IMR-90 (cell line): ENCODE data around the gene CLK3. TPM values are rescaled to one million over a fixed set of nuclear protein-coding genes. Genes with fewer than 3 reads are reported as not detected.

ENCODE experiments used
- ATAC-seq: fragments of 200-7000 bp; cut with Tn5 transposase; 2 replicates; pipeline ENCODE4 v1.9.1; 2020; ENCODE audit warnings: low read depth, mild to moderate bottlenecking, moderate library complexity
- BruUV-seq: library from RNA; stranded (reverse); fragments of 400-500 nt; replicated peaks from 2 replicates; lab custom pipeline; 2021; lab: Mats Ljungman, UMichigan
- CTCF ChIA-PET: fragments of 300-600 bp; formaldehyde crosslinking; extraction: SDS; loops from one replicate; lab custom pipeline; 2021; ENCODE audit warnings: antibody characterized with exemption; lab: Yijun Ruan, JAX
- POLR2A ChIA-PET: fragments of 300-600 bp; sonication (Branson Sonifier 250); formaldehyde crosslinking; loops from one replicate; lab custom pipeline; 2022; ENCODE audit warnings: antibody characterized with exemption; ENCODE audit not compliant: unreplicated experiment; lab: Charles Lee
- DNase-seq: peaks from one replicate; pipeline ENCODE4 v3.0.0; 2013
- H2AFZ ChIP-seq: replicated peaks from 2 replicates; pipeline ENCODE3; 2013; ENCODE audit warnings: low read length, mild to moderate bottlenecking; ENCODE audit not compliant: poor library complexity
- H2AK5ac ChIP-seq: 2 replicates; pipeline ENCODE4 v1.6.1; 2013; ENCODE audit warnings: low read depth, low read length, inconsistent platforms
- H2AK9ac ChIP-seq: replicated peaks from 2 replicates; pipeline ENCODE3; 2013; ENCODE audit warnings: mild to moderate bottlenecking, low read depth, low read length, moderate library complexity; ENCODE audit not compliant: poor library complexity
- H2BK120ac ChIP-seq: 2 replicates; pipeline ENCODE4 v1.6.1; 2013; ENCODE audit warnings: low read depth, low read length, inconsistent platforms
- H2BK15ac ChIP-seq: 3 replicates; pipeline ENCODE4 v1.6.1; 2013; ENCODE audit warnings: low read depth, low read length, inconsistent platforms
- H2BK20ac ChIP-seq: 2 replicates; pipeline ENCODE4 v1.6.1; 2013; ENCODE audit warnings: low read depth, mild to moderate bottlenecking, inconsistent platforms, low read length, moderate library complexity
- H2BK5ac ChIP-seq: 2 replicates; pipeline ENCODE4 v1.6.1; 2013; ENCODE audit warnings: mild to moderate bottlenecking, low read depth, low read length, inconsistent platforms; ENCODE audit not compliant: poor library complexity, severe bottlenecking
- H3K14ac ChIP-seq: replicated peaks from 2 replicates; pipeline ENCODE4 v1.6.1; 2013; ENCODE audit warnings: low read depth, low read length, inconsistent platforms
- H3K18ac ChIP-seq: 2 replicates; pipeline ENCODE4 v1.6.1; 2013; ENCODE audit warnings: low read depth, low read length, control low read depth
- H3K23ac ChIP-seq: 2 replicates; pipeline ENCODE4 v1.6.1; 2013; ENCODE audit warnings: low read depth, low read length, inconsistent platforms
- H3K27ac ChIP-seq: 2 replicates; pipeline ENCODE4 v1.5.1; 2013; ENCODE audit warnings: mild to moderate bottlenecking, control low read depth, low read length; ENCODE audit not compliant: insufficient read depth
- H3K27me3 ChIP-seq: 2 replicates; pipeline ENCODE4 v1.6.1; 2013; ENCODE audit warnings: low read length; ENCODE audit not compliant: control insufficient read depth, insufficient read depth
- H3K36me3 ChIP-seq: 2 replicates; pipeline ENCODE4 v1.6.1; 2013; ENCODE audit warnings: low read length, mixed read lengths; ENCODE audit not compliant: control insufficient read depth, insufficient read depth
- H3K4ac ChIP-seq: 2 replicates; pipeline ENCODE4 v1.6.1; 2013; ENCODE audit warnings: low read depth, low read length, inconsistent platforms
- H3K4me1 ChIP-seq: 2 replicates; pipeline ENCODE4 v1.6.1; 2013; ENCODE audit warnings: low read length, mixed read lengths; ENCODE audit not compliant: control insufficient read depth, insufficient read depth
- H3K4me2 ChIP-seq: 2 replicates; pipeline ENCODE4 v1.6.1; 2013; ENCODE audit warnings: low read depth, mild to moderate bottlenecking, control low read depth, low read length, moderate library complexity
- H3K4me3 ChIP-seq: 2 replicates; pipeline ENCODE4 v1.5.1; 2013; ENCODE audit warnings: low read depth, mild to moderate bottlenecking, control low read depth, low read length, moderate library complexity; ENCODE audit not compliant: insufficient read depth
- H3K56ac ChIP-seq: 2 replicates; pipeline ENCODE4 v1.6.1; 2013; ENCODE audit warnings: low read length, inconsistent platforms; ENCODE audit not compliant: insufficient read depth; ENCODE audit errors: extremely low read depth
- H3K79me1 ChIP-seq, 2 experiments: 2 replicates each; pipeline ENCODE4 v1.6.1; 2013; ENCODE audit warnings: low read length in 2 of 2, inconsistent platforms in 1 of 2, low read depth in 1 of 2
- H3K9ac ChIP-seq: 2 replicates; pipeline ENCODE4 v1.6.1; 2013; ENCODE audit warnings: low read depth, low read length, control low read depth
- H3K9me1 ChIP-seq: 2 replicates; pipeline ENCODE4 v1.6.1; 2013; ENCODE audit warnings: low read length, inconsistent platforms; ENCODE audit not compliant: insufficient read depth
- H3K9me3 ChIP-seq: 2 replicates; pipeline ENCODE4 v1.6.1; 2013; ENCODE audit warnings: low read length; ENCODE audit not compliant: control insufficient read depth, insufficient read depth
- H4K20me1 ChIP-seq: 2 replicates; pipeline ENCODE4 v1.6.1; 2013; ENCODE audit warnings: low read length, inconsistent platforms; ENCODE audit not compliant: insufficient read depth
- H4K5ac ChIP-seq: 2 replicates; pipeline ENCODE4 v1.6.1; 2013; ENCODE audit warnings: mild to moderate bottlenecking, low read depth, low read length, control low read depth
- H4K8ac ChIP-seq, 2 experiments: 2 replicates each; pipeline ENCODE4 v1.6.1; 2013; ENCODE audit warnings: low read depth in 2 of 2, low read length in 2 of 2, control low read depth in 1 of 2, inconsistent platforms in 1 of 2
- H4K91ac ChIP-seq: 2 replicates; pipeline ENCODE4 v1.6.1; 2013; ENCODE audit warnings: low read depth, low read length, inconsistent platforms; ENCODE audit not compliant: insufficient read depth
- BHLHE40 ChIP-seq: fragments of 150-350 bp; IDR thresholded peaks from 2 replicates; pipeline ENCODE4 v1.6.1; 2016; ENCODE audit warnings: mild to moderate bottlenecking, low read depth, low read length
- CHD1 ChIP-seq: IDR thresholded peaks from 2 replicates; pipeline ENCODE4 v1.6.1; 2012; ENCODE audit warnings: low read depth, low read length, improper control_type of control experiment
- CTCF ChIP-seq: conservative IDR thresholded peaks from 2 replicates; pipeline ENCODE4 v1.5.1; 2012; ENCODE audit warnings: mild to moderate bottlenecking, low read depth, low read length, improper control_type of control experiment
- MXI1 ChIP-seq: IDR thresholded peaks from 2 replicates; pipeline ENCODE4 v1.6.1; 2012; ENCODE audit warnings: low read depth, mild to moderate bottlenecking, low read length, moderate library complexity, borderline replicate concordance
- RCOR1 ChIP-seq: IDR thresholded peaks from 2 replicates; pipeline ENCODE4 v1.6.1; 2012; ENCODE audit warnings: mild to moderate bottlenecking, low read length, improper control_type of control experiment; ENCODE audit not compliant: insufficient replicate concordance
- WGBS, 2 experiments: methylation state at CpG; one replicate each; pipeline versions ENCODE4 v1.1.5 to v1.1.7; 2013; ENCODE audit warnings: missing lambda C conversion rate in 2 of 2; ENCODE audit not compliant: insufficient read length in 1 of 2; ENCODE audit errors: extremely low coverage in 2 of 2; 5-methylcytosine and 5-hydroxymethylcytosine counted together
- dilution Hi-C: fragments of 300-500 bp; cut with HindIII; formaldehyde crosslinking; loops from one replicate; pipeline ENCODE4 v1.14.3; 2018; ENCODE audit warnings: low sequenced_read_pairs; ENCODE audit not compliant: unreplicated experiment
- in situ Hi-C: fragments of 300-500 bp; cut with MboI; formaldehyde crosslinking; loops from 3 replicates; pipeline ENCODE4 v1.14.3; 2019; ENCODE audit warnings: low sequenced_read_pairs, inconsistent platforms, mixed read lengths
- intact Hi-C: fragments of 100-400 bp; cut with micrococcal nuclease; formaldehyde crosslinking; loops from 2 replicates; pipeline ENCODE4 v1.10.0; 2022
- polyA plus RNA-seq, 3 experiments: library from polyadenylated mRNA; depleted of rRNA; stranded (reverse); fragments of >200 nt; gene quantifications; 2 replicates each; pipeline ENCODE4 v1.2.3, GENCODE V29; 2012; ENCODE audit warnings: low replicate concordance in 1 of 3
- total RNA-seq: library from RNA; depleted of rRNA; stranded (reverse); fragments of >200 nt; gene quantifications from 2 replicates; pipeline ENCODE4 v1.2.3, GENCODE V29; 2012

CLK3 gene
- total and polyA plus RNA-seq, 2 of the 4 experiments (the other 2 are of a cell fraction) = 84.7 to 117 TPM

- H2BK5ac ChIP-seq = no peak overlapping the region
- no peak overlapping the region for H3K23ac ChIP-seq
- no peak for TF ChIP-seq RCOR1
- no peak for TF ChIP-seq CHD1
- TF ChIP-seq BHLHE40 = no peak
- TF ChIP-seq CTCF = no peak
- TF ChIP-seq MXI1 = no peak
- no peak overlapping the region for H3K18ac ChIP-seq
- no peak overlapping the region for H4K5ac ChIP-seq
- POLR2A ChIA-PET = no interaction called here
- BruUV-seq = no TSS peak
- H3K79me1 ChIP-seq = no peaks in the 10 kb centered on the region
- H3K27ac ChIP-seq = no peak overlapping the region
- H2AFZ ChIP-seq = no peak overlapping the region
- no peaks in the 10 kb centered on the region for H3K9me1 ChIP-seq
- no peak overlapping the region for H3K14ac ChIP-seq
- dilution Hi-C loops (no loop called here), in situ Hi-C loops (no loop called here), intact Hi-C loops (no loop called here)
- WGBS, 2 experiments = no CpG with 5 or more reads among the region's 1 CpG
- CTCF ChIA-PET = no interaction called here
- no peak overlapping the region for H3K56ac ChIP-seq
- H2BK120ac ChIP-seq = no peak overlapping the region
- no peak overlapping the region for H2BK20ac ChIP-seq
- H3K4ac ChIP-seq = no peak overlapping the region
- no peak overlapping the region for H4K8ac ChIP-seq
- H3K9me3 ChIP-seq = no peaks in the 10 kb centered on the region
- DNase-seq = no peak
- H3K4me2 ChIP-seq = no peak overlapping the region
- no peak for ATAC-seq
- H3K36me3 ChIP-seq = no peaks in the 10 kb centered on the region
- no peak overlapping the region for H2AK5ac ChIP-seq
- H4K91ac ChIP-seq = no peak overlapping the region
- peaks cover 5% of the 10 kb centered on the region; the same call in 1 of the 2 replicates for H3K27me3 ChIP-seq
- H3K4me1 ChIP-seq = peaks cover 2% of the 10 kb centered on the region; the same call in 1 of the 2 replicates
- H2AK9ac ChIP-seq = no peak overlapping the region
- no peak overlapping the region for H3K9ac ChIP-seq
- 0 out of 2 replicates have a peak, but pooled peaks cover 3% of the 10 kb centered on the region for H4K20me1 ChIP-seq
- H3K4me3 ChIP-seq = no peak overlapping the region
- H2BK15ac ChIP-seq = no peak overlapping the region
Measured at GRCh38 chr15:74605795-74606150, 9.9 kb upstream of the CLK3 start.
